Islet of Langerhans (tissue), 1 donor: ENCODE measurements around the gene CAP1.

Source experiments
- FAIRE-seq: peaks from one replicate; lab custom pipeline; 2011; peaks lifted over from hg19 to GRCh38; lab: Jason Lieb, UNC

Gene CAP1

GRCh38 chr1:40059338-40059959, 18.9 kb downstream of the CAP1 start:
- no peak for FAIRE-seq

- FAIRE-seq, result no peak
Measured at GRCh38 chr1:40059960-40060750, 19.6 kb downstream of the CAP1 start.

GRCh38 chr1:40064797-40065499, 24.4 kb downstream of the CAP1 start:
- FAIRE-seq, result no peak

GRCh38 chr1:40067023-40067422, 26.5 kb downstream of the CAP1 start:
- FAIRE-seq, result no peak

- FAIRE-seq, result no peak
Measured at GRCh38 chr1:40067851-40068250, 27.3 kb downstream of the CAP1 start.

GRCh38 chr1:40072142-40072541, 31.6 kb downstream of the CAP1 start:
- no peak for FAIRE-seq

- no peak for FAIRE-seq
Measured at GRCh38 chr1:40073062-40073461, 32.5 kb downstream of the CAP1 start.

- FAIRE-seq, result no peak
Measured at GRCh38 chr1:40075266-40075665, 34.7 kb downstream of the CAP1 start.

- FAIRE-seq, result no peak
Measured at GRCh38 chr1:40076895-40077312, 36.4 kb downstream of the CAP1 start.

GRCh38 chr1:40078512-40079333, 38.2 kb downstream of the CAP1 start:
- FAIRE-seq, result no peak

GRCh38 chr1:40079774-40080400, 39.4 kb downstream of the CAP1 start:
- FAIRE-seq, result no peak

- FAIRE-seq, result no peak
Measured at GRCh38 chr1:40081871-40082270, 41.3 kb downstream of the CAP1 start.

- FAIRE-seq, result peak; percentile 47
Measured at GRCh38 chr1:40084750-40085149, 44.2 kb downstream of the CAP1 start.

- FAIRE-seq, result no peak
Measured at GRCh38 chr1:40090652-40091355, 50.3 kb downstream of the CAP1 start.

GRCh38 chr1:40092241-40092640, 51.7 kb downstream of the CAP1 start:
- no peak for FAIRE-seq

- FAIRE-seq, result no peak
Measured at GRCh38 chr1:40092706-40093639, 52.4 kb downstream of the CAP1 start.

GRCh38 chr1:40094466-40095110, 54.1 kb downstream of the CAP1 start:
- no peak for FAIRE-seq

- FAIRE-seq, result no peak
Measured at GRCh38 chr1:40095806-40096205, 55.3 kb downstream of the CAP1 start.

GRCh38 chr1:40096646-40096976, 56.1 kb downstream of the CAP1 start:
- no peak for FAIRE-seq
